ENCODE measurements around the gene SETDB2. TPM values are rescaled to one million over a fixed set of nuclear protein-coding genes. Genes with fewer than 3 reads are reported as not detected.
A peak's percentile ranks its signal among the peaks of the same experiment; 100 is the strongest.

Gene SETDB2
- polyA plus RNA-seq, 4 donors = 2.2 to 17.0 (median 3.8) TPM

- no peak overlapping the region for H3K4me3 ChIP-seq (ENCODE audit: low read depth in 1 of 3, low read length in 3 of 3)
- H3K27me3 ChIP-seq (ENCODE audit: control insufficient read depth in 3 of 3, insufficient read depth in 3 of 3, low read length in 3 of 3) = no peaks in the 10 kb centered on the region
- H3K9me3 ChIP-seq (ENCODE audit: control insufficient read depth in 2 of 2, insufficient read depth in 1 of 2, low read depth in 1 of 2, low read length in 1 of 2) = no peaks in the 10 kb centered on the region
- H3K4me1 ChIP-seq (ENCODE audit: control insufficient read depth in 3 of 3, insufficient read depth in 2 of 3, low read depth in 1 of 3, low read length in 2 of 3) = peaks cover 2 to 9% (median 6%) of the 10 kb centered on the region in 3 donors
- FAIRE-seq = no peak
- peaks cover 0 to 2% (median 2%) of the 10 kb centered on the region in 3 donors for H3K36me3 ChIP-seq (ENCODE audit: control insufficient read depth in 3 of 3, insufficient read depth in 2 of 3, low read depth in 1 of 3, low read length in 3 of 3)
- no peak for DNase-seq
- 87 to 93% (median 87%) methylated on average over 5 of the region's 5 CpGs for WGBS, 3 donors
- H3K27ac ChIP-seq (ENCODE audit: low read depth in 1 of 3, low read length in 2 of 3) = peak overlapping the region in 1 of 3 donors; percentile 71
These were observed 53.2 kb downstream of the SETDB2 start for GRCh38 chr13:49497272-49497671.

GRCh38 chr13:49498206-49498605 is 54.1 kb downstream of the SETDB2 start:
- Histone ChIP-seq H3K4me3 (ENCODE audit: low read depth in 1 of 3, low read length in 3 of 3) (no peak overlapping the region), H3K27me3 (ENCODE audit: control insufficient read depth in 3 of 3, insufficient read depth in 3 of 3, low read length in 3 of 3) (no peaks in the 10 kb centered on the region), H3K36me3 (ENCODE audit: control insufficient read depth in 3 of 3, insufficient read depth in 2 of 3, low read depth in 1 of 3, low read length in 3 of 3) (peaks cover 0 to 6% (median 2%) of the 10 kb centered on the region in 3 donors), H3K27ac (ENCODE audit: low read depth in 1 of 3, low read length in 2 of 3) (no peak overlapping the region), H3K4me1 (ENCODE audit: control insufficient read depth in 3 of 3, insufficient read depth in 2 of 3, low read depth in 1 of 3, low read length in 2 of 3) (peaks cover 2 to 9% (median 6%) of the 10 kb centered on the region in 3 donors), H3K9me3 (ENCODE audit: control insufficient read depth in 2 of 2, insufficient read depth in 1 of 2, low read depth in 1 of 2, low read length in 1 of 2) (no peaks in the 10 kb centered on the region)
- peak in 1 of 2 donors; percentile 8 for DNase-seq
- WGBS, 3 donors = 71 to 86% (median 79%) methylated on average over 4 of the region's 4 CpGs
- FAIRE-seq = no peak

GRCh38 chr13:49499889-49500660 is 56.0 kb downstream of the SETDB2 start:
- Histone ChIP-seq H3K27me3 (ENCODE audit: control insufficient read depth in 3 of 3, insufficient read depth in 3 of 3, low read length in 3 of 3) (no peaks in the 10 kb centered on the region), H3K36me3 (ENCODE audit: control insufficient read depth in 3 of 3, insufficient read depth in 2 of 3, low read depth in 1 of 3, low read length in 3 of 3) (peaks cover 0 to 8% (median 2%) of the 10 kb centered on the region in 3 donors), H3K27ac (ENCODE audit: low read depth in 1 of 3, low read length in 2 of 3) (peak overlapping the region in 1 of 3 donors; percentile 47), H3K4me3 (ENCODE audit: low read depth in 1 of 3, low read length in 3 of 3) (no peak overlapping the region), H3K4me1 (ENCODE audit: control insufficient read depth in 3 of 3, insufficient read depth in 2 of 3, low read depth in 1 of 3, low read length in 2 of 3) (peaks cover 0 to 9% (median 0%) of the 10 kb centered on the region in 3 donors), H3K9me3 (ENCODE audit: control insufficient read depth in 2 of 2, insufficient read depth in 1 of 2, low read depth in 1 of 2, low read length in 1 of 2) (no peaks in the 10 kb centered on the region)
- WGBS, 3 donors = 66 to 82% (median 77%) methylated on average over 6 of the region's 6 CpGs
- DNase-seq = no peak
- no peak for FAIRE-seq

- no peak for DNase-seq
- Histone ChIP-seq H3K27ac (ENCODE audit: low read depth in 1 of 3, low read length in 2 of 3) (peak overlapping the region in 1 of 3 donors; percentile 52), H3K4me1 (ENCODE audit: control insufficient read depth in 3 of 3, insufficient read depth in 2 of 3, low read depth in 1 of 3, low read length in 2 of 3) (peaks cover 0 to 6% (median 0%) of the 10 kb centered on the region in 3 donors), H3K9me3 (ENCODE audit: control insufficient read depth in 2 of 2, insufficient read depth in 1 of 2, low read depth in 1 of 2, low read length in 1 of 2) (no peaks in the 10 kb centered on the region), H3K27me3 (ENCODE audit: control insufficient read depth in 3 of 3, insufficient read depth in 3 of 3, low read length in 3 of 3) (no peaks in the 10 kb centered on the region), H3K4me3 (ENCODE audit: low read depth in 1 of 3, low read length in 3 of 3) (no peak overlapping the region), H3K36me3 (ENCODE audit: control insufficient read depth in 3 of 3, insufficient read depth in 2 of 3, low read depth in 1 of 3, low read length in 3 of 3) (peaks cover 0 to 10% (median 5%) of the 10 kb centered on the region in 3 donors)
- WGBS, 3 donors = 62 to 85% (median 75%) methylated on average over 9 of the region's 9 CpGs
- FAIRE-seq = no peak
These were observed 58.9 kb downstream of the SETDB2 start for GRCh38 chr13:49502954-49503353.

- Histone ChIP-seq H3K36me3 (ENCODE audit: control insufficient read depth in 3 of 3, insufficient read depth in 2 of 3, low read depth in 1 of 3, low read length in 3 of 3) (peaks cover 0 to 10% (median 3%) of the 10 kb centered on the region in 3 donors), H3K4me3 (ENCODE audit: low read depth in 1 of 3, low read length in 3 of 3) (no peak overlapping the region)
- no peak for FAIRE-seq
These were observed 59.9 kb downstream of the SETDB2 start for GRCh38 chr13:49503951-49504350.

GRCh38 chr13:49512578-49512977 is 68.5 kb downstream of the SETDB2 start:
- Histone ChIP-seq H3K4me1 (ENCODE audit: control insufficient read depth in 3 of 3, insufficient read depth in 2 of 3, low read depth in 1 of 3, low read length in 2 of 3) (no peaks in the 10 kb centered on the region), H3K36me3 (ENCODE audit: control insufficient read depth in 3 of 3, insufficient read depth in 2 of 3, low read depth in 1 of 3, low read length in 3 of 3) (peaks cover 2 to 33% (median 18%) of the 10 kb centered on the region in 3 donors), H3K9me3 (ENCODE audit: control insufficient read depth in 2 of 2, insufficient read depth in 1 of 2, low read depth in 1 of 2, low read length in 1 of 2) (no peaks in the 10 kb centered on the region), H3K27me3 (ENCODE audit: control insufficient read depth in 3 of 3, insufficient read depth in 3 of 3, low read length in 3 of 3) (no peaks in the 10 kb centered on the region), H3K4me3 (ENCODE audit: low read depth in 1 of 3, low read length in 3 of 3) (no peak overlapping the region), H3K27ac (ENCODE audit: low read depth in 1 of 3, low read length in 2 of 3) (no peak overlapping the region)
- FAIRE-seq (no peak), DNase-seq (no peak)
- 73 to 89% (median 88%) methylated on average over 2 of the region's 2 CpGs for WGBS, 3 donors

More at GRCh38 chr13:49503951-49504350, 59.9 kb downstream of the SETDB2 start:
- H3K4me1 ChIP-seq (ENCODE audit: control insufficient read depth in 3 of 3, insufficient read depth in 2 of 3, low read depth in 1 of 3, low read length in 2 of 3) = peaks cover 0 to 6% (median 0%) of the 10 kb centered on the region in 3 donors
- no peak overlapping the region for H3K27ac ChIP-seq (ENCODE audit: low read depth in 1 of 3, low read length in 2 of 3)
- H3K27me3 ChIP-seq (ENCODE audit: control insufficient read depth in 3 of 3, insufficient read depth in 3 of 3, low read length in 3 of 3) = no peaks in the 10 kb centered on the region
- WGBS, 3 donors = 89 to 100% (median 94%) methylated on average over 3 of the region's 3 CpGs
- no peak for DNase-seq
- H3K9me3 ChIP-seq (ENCODE audit: control insufficient read depth in 2 of 2, insufficient read depth in 1 of 2, low read depth in 1 of 2, low read length in 1 of 2) = no peaks in the 10 kb centered on the region

- Histone ChIP-seq H3K27ac (ENCODE audit: low read depth in 1 of 3, low read length in 2 of 3) (no peak overlapping the region), H3K9me3 (ENCODE audit: control insufficient read depth in 2 of 2, insufficient read depth in 1 of 2, low read depth in 1 of 2, low read length in 1 of 2) (no peaks in the 10 kb centered on the region), H3K4me1 (ENCODE audit: control insufficient read depth in 3 of 3, insufficient read depth in 2 of 3, low read depth in 1 of 3, low read length in 2 of 3) (no peaks in the 10 kb centered on the region), H3K36me3 (ENCODE audit: control insufficient read depth in 3 of 3, insufficient read depth in 2 of 3, low read depth in 1 of 3, low read length in 3 of 3) (peaks cover 2 to 34% (median 22%) of the 10 kb centered on the region in 3 donors), H3K27me3 (ENCODE audit: control insufficient read depth in 3 of 3, insufficient read depth in 3 of 3, low read length in 3 of 3) (no peaks in the 10 kb centered on the region), H3K4me3 (ENCODE audit: low read depth in 1 of 3, low read length in 3 of 3) (no peak overlapping the region)
- no peak for DNase-seq
- 93 to 94% (median 93%) methylated on average over 5 of the region's 5 CpGs for WGBS, 3 donors
- no peak for FAIRE-seq
These were observed 72.4 kb downstream of the SETDB2 start for GRCh38 chr13:49516467-49516866.

- FAIRE-seq (no peak), DNase-seq (no peak)
- 85 to 92% (median 91%) methylated on average over 6 of the region's 6 CpGs for WGBS, 3 donors
These were observed 73.4 kb downstream of the SETDB2 start for GRCh38 chr13:49517461-49517860.

More at GRCh38 chr13:49517461-49517860, 73.4 kb downstream of the SETDB2 start:
- H3K4me3 ChIP-seq (ENCODE audit: low read depth in 1 of 3, low read length in 3 of 3) = no peak overlapping the region
- no peaks in the 10 kb centered on the region for H3K4me1 ChIP-seq (ENCODE audit: control insufficient read depth in 3 of 3, insufficient read depth in 2 of 3, low read depth in 1 of 3, low read length in 2 of 3)
- H3K27ac ChIP-seq (ENCODE audit: low read depth in 1 of 3, low read length in 2 of 3) = no peak overlapping the region
- H3K27me3 ChIP-seq (ENCODE audit: control insufficient read depth in 3 of 3, insufficient read depth in 3 of 3, low read length in 3 of 3) = no peaks in the 10 kb centered on the region
- H3K9me3 ChIP-seq (ENCODE audit: control insufficient read depth in 2 of 2, insufficient read depth in 1 of 2, low read depth in 1 of 2, low read length in 1 of 2) = no peaks in the 10 kb centered on the region
- peaks cover 5 to 34% (median 22%) of the 10 kb centered on the region in 3 donors for H3K36me3 ChIP-seq (ENCODE audit: control insufficient read depth in 3 of 3, insufficient read depth in 2 of 3, low read depth in 1 of 3, low read length in 3 of 3)

Data from small intestine (tissue), 7 donors.